Uterus (tissue), 4 donors: ENCODE measurements around the gene LUC7L3. TPM values are rescaled to one million over a fixed set of nuclear protein-coding genes. Genes with fewer than 3 reads are reported as not detected.
A peak's percentile ranks its signal among the peaks of the same experiment; 100 is the strongest.

ENCODE experiments used
- DNase-seq, 2 donors: peaks; one replicate each; pipeline ENCODE4 v3.0.0-alpha.2; 2019 to 2020
- H3K27ac ChIP-seq, 2 donors: fragments of 200-600 bp; sonication (generic); 1 replicate in 1 of 2; 2 replicates in 1 of 2; pipeline ENCODE4 v1.5.1; 2016 to 2018
- H3K27me3 ChIP-seq, 2 donors: fragments of 200-600 bp; sonication (generic); one replicate each; pipeline ENCODE4 v1.5.1; 2018 to 2019; ENCODE audit warnings: control low read depth in 1 of 2
- H3K36me3 ChIP-seq, 2 donors: fragments of 200-600 bp; sonication (generic); one replicate each; pipeline ENCODE4 v1.5.1; 2019; ENCODE audit warnings: control low read depth in 1 of 2
- H3K4me1 ChIP-seq, 2 donors: fragments of 200-600 bp; sonication (generic); one replicate each; pipeline ENCODE4 v1.5.1; 2018 to 2019; ENCODE audit warnings: control low read depth in 1 of 2
- H3K4me3 ChIP-seq, 2 donors: fragments of 200-600 bp; sonication (generic); 1 replicate in 1 of 2; 2 replicates in 1 of 2; pipeline ENCODE4 v1.5.1; 2018 to 2019; ENCODE audit warnings: mild to moderate bottlenecking in 1 of 2
- H3K9me3 ChIP-seq, 2 donors: fragments of 200-600 bp; sonication (generic); one replicate each; pipeline ENCODE4 v1.5.1; 2019; ENCODE audit warnings: control low read depth in 1 of 2
- CTCF ChIP-seq, 4 experiments: fragments of 200-600 bp in 2 of 4; fragments of 450-650 bp in 2 of 4; sonication (generic) in 2 of 4; IDR thresholded peaks; one replicate each; pipeline ENCODE4 v1.5.1; 2016 to 2019; ENCODE audit warnings: antibody characterized with exemption in 4 of 4, mild to moderate bottlenecking in 2 of 4, moderate library complexity in 1 of 4
- POLR2A ChIP-seq, 2 donors: fragments of 450-650 bp; IDR thresholded peaks; one replicate each; pipeline ENCODE4 v1.6.1; 2016; ENCODE audit warnings: antibody characterized with exemption in 2 of 2, mild to moderate bottlenecking in 1 of 2, moderate library complexity in 1 of 2
- intact Hi-C: fragments of 100-400 bp; cut with DNase I; formaldehyde crosslinking; loops from one replicate; pipeline ENCODE4 v1.15.1; 2023; ENCODE audit warnings: low total_unique reads
- total RNA-seq, 4 donors: library from RNA; depleted of rRNA in 3 of 4; stranded (reverse); fragments of >200 nt in 3 of 4; gene quantifications; one replicate each; pipeline versions ENCODE4 v1.1.0 to v1.2.4, GENCODE V29; 2014 to 2023
- donor health status: DM: yes; HTN: yes; CAD: no.

LUC7L3 gene
- total RNA-seq, 4 donors from 2014 or later, result 98.1 to 221 (median 163) TPM

DNA sequence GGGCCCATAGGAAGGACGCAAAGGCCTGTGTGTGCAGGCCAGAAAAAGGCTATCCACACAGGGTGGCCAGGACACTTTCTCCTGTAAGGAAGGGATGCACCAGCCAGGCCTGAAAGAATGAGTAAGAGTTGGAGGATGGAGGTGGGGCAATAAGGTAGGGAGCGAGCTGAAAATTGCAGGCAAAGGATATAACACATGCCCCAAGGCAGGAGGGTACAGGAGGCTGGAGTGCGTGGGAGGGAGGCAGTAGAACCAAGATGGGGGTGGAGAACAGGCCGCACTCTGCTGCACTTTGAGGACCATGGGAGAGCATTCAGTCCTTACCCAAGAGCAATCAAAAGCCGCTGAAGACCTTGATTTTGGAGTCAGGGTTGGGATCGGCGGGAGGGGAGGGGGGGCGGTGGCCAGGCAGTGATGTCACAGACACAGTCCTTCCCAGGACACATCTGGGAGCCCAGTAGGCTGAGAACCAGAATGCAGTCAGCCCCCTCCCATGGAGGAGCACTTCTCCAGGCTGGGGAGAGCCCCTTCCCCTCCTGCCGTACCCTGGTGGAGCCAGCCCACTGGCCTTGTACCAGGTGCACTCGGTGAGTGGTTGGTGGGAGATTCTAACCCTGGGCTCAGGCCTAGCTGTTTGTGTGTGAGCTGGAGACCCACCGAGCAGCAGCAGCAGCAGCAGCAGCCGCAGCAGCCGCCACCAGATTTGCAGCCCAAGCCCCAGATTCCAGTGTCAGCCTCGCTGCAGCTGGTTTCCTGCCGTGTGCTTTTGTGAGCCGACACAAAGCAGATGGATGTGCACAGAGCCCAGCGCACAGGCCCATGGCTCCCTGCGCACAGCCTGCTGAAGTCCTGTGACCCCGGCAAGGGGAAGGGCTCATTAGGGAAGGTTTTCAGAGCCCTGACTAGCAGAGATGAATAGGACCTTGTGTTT, 29.2 kb upstream of the LUC7L3 start:
- Histone ChIP-seq H3K27me3 (no peaks in the 10 kb centered on the region), H3K4me3 (no peak overlapping the region), H3K36me3 (no peaks in the 10 kb centered on the region), H3K27ac (peak overlapping the region in 1 of 2 donors; percentile 12), H3K9me3 (no peaks in the 10 kb centered on the region), H3K4me1 (peaks cover 5 to 22% of the 10 kb centered on the region in 2 donors)
- TF ChIP-seq CTCF (IDR thresholded peaks at IDR 0.05) (no peak), POLR2A (IDR thresholded peaks at IDR 0.05) (no peak)
- DNase-seq, result no peak
- intact Hi-C loops, result loop anchor here (10.0 kb wide), 1 partner anchor 145 kb away; the partner anchor contains the start of gene SPATA20

- no peaks in the 10 kb centered on the region for H3K36me3 ChIP-seq
- DNase-seq, result no peak
- no peaks in the 10 kb centered on the region for H3K27me3 ChIP-seq
- H3K4me3 ChIP-seq, result no peak overlapping the region
- peak overlapping the region in 1 of 2 donors; percentile 12 for H3K27ac ChIP-seq
- intact Hi-C loops, result no loop called here
- peaks cover 4 to 19% of the 10 kb centered on the region in 2 donors for H3K4me1 ChIP-seq
- TF ChIP-seq POLR2A (IDR thresholded peaks at IDR 0.05), result no peak
- TF ChIP-seq CTCF (IDR thresholded peaks at IDR 0.05), result no peak
- no peaks in the 10 kb centered on the region for H3K9me3 ChIP-seq
These were observed 28.4 kb upstream of the LUC7L3 start for GRCh38 chr17:50690887-50691549.

DNA sequence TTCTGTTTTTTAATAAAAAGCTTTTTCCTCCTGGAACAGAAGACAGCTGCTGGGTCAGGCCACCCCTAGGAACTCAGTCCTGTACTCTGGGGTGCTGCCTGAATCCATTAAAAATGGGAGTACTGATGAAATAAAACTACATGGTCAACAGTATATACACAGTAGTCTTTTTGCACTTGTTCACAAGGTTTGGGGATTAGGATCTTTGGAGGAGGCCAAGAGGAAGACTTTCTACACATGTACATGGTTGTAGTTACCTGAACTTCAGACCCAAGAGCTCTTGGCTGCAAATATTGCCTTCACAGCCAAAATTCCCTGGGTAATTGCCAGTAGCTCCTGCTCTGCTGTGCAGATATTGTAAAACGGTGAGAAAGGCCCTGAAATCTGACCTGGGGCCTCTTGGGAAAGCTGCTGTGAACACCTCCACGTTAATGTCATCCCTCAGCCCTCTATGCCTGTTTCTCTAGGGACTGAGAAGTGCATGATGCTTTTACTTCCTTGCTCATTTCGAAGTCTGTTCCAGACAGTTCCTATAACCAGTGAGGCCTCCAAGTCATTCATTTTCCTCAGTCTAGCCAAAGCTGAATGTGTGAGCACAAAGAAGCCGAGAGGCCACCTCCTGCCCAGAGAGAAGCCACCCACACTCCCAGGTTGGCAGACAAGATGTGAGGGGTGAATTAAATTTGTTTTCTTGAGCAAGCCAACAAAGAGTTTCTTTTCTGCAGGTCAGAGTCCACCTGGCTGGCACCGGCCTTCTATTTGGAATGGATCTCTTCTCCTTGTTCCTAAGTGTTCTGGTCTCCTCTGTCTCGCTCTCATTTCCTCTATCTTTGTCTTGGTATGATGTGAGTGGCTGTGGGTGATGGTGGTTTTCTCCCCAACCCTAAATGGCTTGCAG, 27.6 kb upstream of the LUC7L3 start:
- H3K27me3 ChIP-seq, result no peaks in the 10 kb centered on the region
- H3K4me1 ChIP-seq, result peaks cover 0 to 14% of the 10 kb centered on the region in 2 donors

DNA sequence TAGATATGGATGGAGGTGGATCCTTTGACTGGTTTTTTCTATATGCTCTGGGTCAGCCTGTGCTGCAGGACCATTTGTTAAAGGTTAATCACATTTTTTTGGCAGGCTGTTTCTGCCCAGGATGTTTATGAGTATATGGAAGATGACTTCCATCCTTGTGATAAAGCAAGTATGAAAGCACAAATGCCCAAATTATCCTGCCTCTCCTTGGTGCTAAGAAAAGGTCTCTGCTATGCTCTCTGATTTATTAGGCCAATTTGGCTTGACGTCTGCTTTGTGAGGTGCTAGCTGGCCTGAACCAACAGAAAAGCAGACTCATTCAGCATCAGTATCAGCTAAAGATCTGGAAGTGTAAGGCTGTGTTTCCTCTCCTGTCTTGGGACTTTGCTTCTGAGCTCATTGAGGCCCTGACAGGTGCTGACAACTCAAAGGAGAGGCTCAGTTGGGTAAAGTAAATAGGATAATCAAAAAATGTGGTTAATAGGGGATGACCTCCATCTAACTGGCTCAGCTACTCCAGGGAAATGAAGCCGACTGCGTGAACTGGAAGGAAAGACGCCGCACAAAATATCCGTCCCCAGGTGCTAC, 26.9 kb upstream of the LUC7L3 start:
- TF ChIP-seq POLR2A (IDR thresholded peaks at IDR 0.05) (no peak), CTCF (IDR thresholded peaks at IDR 0.05) (no peak)
- Histone ChIP-seq H3K27ac (peak overlapping the region; percentile 50 to 75), H3K4me1 (peaks cover 0 to 10% of the 10 kb centered on the region in 2 donors), H3K9me3 (no peaks in the 10 kb centered on the region), H3K27me3 (no peaks in the 10 kb centered on the region), H3K36me3 (no peaks in the 10 kb centered on the region), H3K4me3 (no peak overlapping the region)
- no peak for DNase-seq
- intact Hi-C loops, result no loop called here

More for the DNA sequence above, 27.6 kb upstream of the LUC7L3 start:
- DNase-seq, result no peak
- Histone ChIP-seq H3K36me3 (no peaks in the 10 kb centered on the region), H3K4me3 (no peak overlapping the region), H3K27ac (peak overlapping the region; percentile 1 to 75), H3K9me3 (no peaks in the 10 kb centered on the region)
- intact Hi-C loops, result no loop called here
- TF ChIP-seq CTCF (IDR thresholded peaks at IDR 0.05) (no peak), POLR2A (IDR thresholded peaks at IDR 0.05) (no peak)
